ENCODE measurements around the gene CD300LF.

CD300LF gene

DNA sequence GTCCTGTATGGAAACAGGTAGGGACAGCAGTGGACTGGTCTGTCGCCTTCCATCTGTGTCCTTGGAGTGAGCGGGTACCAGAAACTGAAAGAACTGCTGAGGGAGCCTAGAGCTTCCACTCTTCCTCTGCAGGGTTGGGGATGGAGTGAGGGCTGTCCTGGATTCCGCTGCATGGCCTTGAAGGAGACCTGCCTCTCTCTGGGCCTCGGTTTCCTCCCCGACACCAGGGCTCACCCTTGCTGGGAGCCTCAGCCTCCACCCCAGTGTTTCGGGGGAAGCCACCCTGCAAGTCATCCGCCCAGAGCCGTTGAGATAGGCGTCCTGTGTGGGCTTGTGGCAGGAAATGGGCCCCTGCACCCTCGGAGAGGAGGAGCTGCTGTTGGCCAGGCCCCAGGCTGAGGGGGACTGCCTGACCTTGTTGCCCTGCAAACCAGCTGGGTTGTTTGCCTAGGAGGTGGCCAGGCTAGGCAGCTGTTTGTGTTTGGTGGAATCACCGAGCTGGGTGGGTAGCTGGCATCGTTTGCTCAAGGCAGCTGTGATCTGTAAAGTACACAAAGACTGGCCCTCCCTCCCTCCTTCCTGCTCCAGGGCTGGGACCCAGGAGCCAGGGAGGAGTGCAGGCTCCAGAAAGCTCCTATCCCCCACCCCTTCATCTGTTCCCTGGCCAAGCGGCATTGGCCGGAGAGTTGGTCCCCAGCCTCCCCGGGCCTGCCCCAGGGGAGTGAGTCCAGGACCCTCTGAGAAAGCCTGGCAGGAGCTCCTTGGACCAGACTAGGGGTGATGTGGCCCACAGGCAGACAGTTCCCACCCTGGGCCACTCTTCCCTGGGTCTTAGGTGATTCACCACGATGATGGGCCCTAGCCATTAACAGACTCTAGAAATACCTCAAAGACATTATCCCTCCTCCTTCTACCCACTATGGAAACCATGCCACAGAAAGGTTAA is 25.6 kb upstream of the CD300LF start:
- peak; percentile 90 for DNase-seq (ENCODE audit: low spot score)
- TF ChIP-seq, protein P1, sequence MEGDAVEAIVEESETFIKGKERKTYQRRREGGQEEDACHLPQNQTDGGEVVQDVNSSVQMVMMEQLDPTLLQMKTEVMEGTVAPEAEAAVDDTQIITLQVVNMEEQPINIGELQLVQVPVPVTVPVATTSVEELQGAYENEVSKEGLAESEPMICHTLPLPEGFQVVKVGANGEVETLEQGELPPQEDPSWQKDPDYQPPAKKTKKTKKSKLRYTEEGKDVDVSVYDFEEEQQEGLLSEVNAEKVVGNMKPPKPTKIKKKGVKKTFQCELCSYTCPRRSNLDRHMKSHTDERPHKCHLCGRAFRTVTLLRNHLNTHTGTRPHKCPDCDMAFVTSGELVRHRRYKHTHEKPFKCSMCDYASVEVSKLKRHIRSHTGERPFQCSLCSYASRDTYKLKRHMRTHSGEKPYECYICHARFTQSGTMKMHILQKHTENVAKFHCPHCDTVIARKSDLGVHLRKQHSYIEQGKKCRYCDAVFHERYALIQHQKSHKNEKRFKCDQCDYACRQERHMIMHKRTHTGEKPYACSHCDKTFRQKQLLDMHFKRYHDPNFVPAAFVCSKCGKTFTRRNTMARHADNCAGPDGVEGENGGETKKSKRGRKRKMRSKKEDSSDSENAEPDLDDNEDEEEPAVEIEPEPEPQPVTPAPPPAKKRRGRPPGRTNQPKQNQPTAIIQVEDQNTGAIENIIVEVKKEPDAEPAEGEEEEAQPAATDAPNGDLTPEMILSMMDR (IDR thresholded peaks at IDR 0.05; ENCODE audit: extremely low read depth, insufficient read depth, missing control alignments) = no peak
- in situ Hi-C loops (cut with MboI; ENCODE audit: low pct_unique_long_range_greater_than_20kb, low sequenced_read_pairs, unreplicated experiment) = no loop called here

DNA sequence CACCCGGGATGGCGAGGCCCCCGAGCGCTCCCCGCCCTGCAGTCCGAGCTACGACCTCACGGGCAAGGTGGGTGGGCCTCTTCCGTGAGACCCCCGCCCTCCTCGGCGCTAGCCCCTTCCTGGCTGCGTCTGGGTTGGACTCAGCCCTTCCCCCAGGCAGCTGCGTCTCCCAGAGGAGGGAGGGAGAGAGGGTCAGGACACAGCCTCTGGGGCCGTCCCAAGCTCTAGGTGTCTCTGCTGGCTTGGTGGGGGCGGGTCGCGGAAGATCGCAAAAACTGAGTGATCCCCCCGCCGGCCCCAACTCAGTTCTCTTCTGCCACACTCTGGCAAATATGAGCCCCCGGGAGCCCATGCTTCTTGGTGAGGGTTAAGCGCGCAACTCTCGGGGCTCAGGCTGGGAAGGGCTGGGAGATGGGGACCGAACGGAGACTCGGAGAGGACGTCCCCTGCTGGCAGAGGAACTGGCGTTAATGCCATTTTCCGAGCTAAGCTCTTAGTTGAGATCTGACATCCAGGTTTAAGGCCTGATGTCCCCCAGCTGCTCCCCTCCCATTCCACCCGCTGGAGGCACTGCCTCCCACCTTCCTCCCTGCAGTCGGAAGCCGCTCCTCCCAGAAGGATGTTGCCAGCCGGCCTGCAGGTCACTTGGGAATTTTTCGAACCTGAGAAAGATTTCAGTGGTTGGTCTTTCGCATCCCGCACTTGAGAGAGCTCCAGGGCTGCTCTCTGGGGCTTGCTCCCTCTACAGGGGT is 24.8 kb upstream of the CD300LF start:
- peak; percentile 70 for DNase-seq (ENCODE audit: low spot score)
- TF ChIP-seq, protein P1 (IDR thresholded peaks at IDR 0.05; ENCODE audit: extremely low read depth, insufficient read depth, missing control alignments) = peak; percentile 60
- in situ Hi-C loops (cut with MboI; ENCODE audit: low pct_unique_long_range_greater_than_20kb, low sequenced_read_pairs, unreplicated experiment) = no loop called here

DNA sequence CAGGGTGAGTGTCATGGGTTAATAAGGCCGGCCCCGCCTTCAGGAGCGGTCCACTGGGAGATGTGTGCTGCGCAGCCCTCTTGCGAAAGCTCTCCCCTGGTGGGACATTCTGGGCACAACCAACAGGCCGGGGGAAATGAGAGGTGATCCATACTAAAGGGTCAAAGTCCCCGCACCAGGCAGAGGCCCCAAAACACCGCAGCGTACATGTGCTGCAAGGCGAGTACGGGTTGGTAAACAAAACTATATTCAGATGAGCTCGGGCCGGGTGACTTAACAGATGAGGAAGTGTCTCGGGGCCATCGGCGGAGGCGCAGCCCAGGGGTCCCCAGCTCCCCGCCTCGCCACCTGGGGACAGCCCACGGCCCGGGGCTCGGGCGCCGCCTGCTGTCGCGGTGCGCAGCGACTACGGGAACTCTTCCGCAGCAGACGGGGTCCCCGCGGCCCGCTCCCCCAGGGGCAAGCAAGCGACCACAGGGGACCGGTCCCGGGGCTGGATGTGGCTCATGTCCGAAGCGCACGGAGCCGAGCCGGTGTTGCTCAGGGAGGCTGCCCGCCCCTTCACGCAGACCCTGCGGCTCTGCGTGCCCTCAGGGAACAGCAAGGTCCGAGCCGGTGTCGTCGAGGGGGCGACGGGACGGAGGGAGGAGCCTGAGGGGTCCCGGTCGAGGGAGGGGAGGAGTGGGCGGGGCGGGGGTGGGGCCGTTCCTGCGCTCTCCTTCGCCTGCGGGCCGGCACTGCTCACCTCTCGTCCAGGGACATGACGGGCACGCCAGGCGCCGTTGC is 24.0 kb upstream of the CD300LF start, which contains the start of gene RAB37:
TSS of gene RAB37 (plus strand) at position 744 of the 786 bp plus-strand sequence. CDS start at position 761, 17 bp downstream.
- peak; percentile 77 for DNase-seq (ENCODE audit: low spot score)
- in situ Hi-C loops (cut with MboI; ENCODE audit: low pct_unique_long_range_greater_than_20kb, low sequenced_read_pairs, unreplicated experiment) = no loop called here
- TF ChIP-seq, protein P1 (IDR thresholded peaks at IDR 0.05; ENCODE audit: extremely low read depth, insufficient read depth, missing control alignments) = peak; percentile 86

DNA sequence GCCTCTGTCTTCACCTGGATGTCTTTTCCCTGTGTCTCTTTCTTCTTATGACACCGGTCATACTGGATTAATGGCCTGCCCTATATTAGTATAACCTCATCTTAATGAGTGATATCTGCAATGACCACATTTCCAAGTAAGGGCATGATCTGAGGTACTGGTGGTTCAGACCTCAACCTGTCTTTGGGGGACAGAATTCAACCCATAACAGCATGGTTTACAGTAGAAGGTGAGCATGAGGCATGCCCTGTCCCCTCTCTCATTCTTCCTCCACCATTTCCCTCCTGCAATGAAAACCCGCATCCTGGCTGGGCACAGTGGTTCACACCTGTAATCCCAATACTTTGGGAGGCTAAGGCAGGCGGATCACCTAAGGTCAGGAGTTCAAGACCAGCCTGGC is 21.5 kb upstream of the CD300LF start:
- DNase-seq (ENCODE audit: low spot score) = no peak
- in situ Hi-C loops (cut with MboI; ENCODE audit: low pct_unique_long_range_greater_than_20kb, low sequenced_read_pairs, unreplicated experiment) = no loop called here
- TF ChIP-seq, protein P1 (IDR thresholded peaks at IDR 0.05; ENCODE audit: extremely low read depth, insufficient read depth, missing control alignments) = no peak

DNA sequence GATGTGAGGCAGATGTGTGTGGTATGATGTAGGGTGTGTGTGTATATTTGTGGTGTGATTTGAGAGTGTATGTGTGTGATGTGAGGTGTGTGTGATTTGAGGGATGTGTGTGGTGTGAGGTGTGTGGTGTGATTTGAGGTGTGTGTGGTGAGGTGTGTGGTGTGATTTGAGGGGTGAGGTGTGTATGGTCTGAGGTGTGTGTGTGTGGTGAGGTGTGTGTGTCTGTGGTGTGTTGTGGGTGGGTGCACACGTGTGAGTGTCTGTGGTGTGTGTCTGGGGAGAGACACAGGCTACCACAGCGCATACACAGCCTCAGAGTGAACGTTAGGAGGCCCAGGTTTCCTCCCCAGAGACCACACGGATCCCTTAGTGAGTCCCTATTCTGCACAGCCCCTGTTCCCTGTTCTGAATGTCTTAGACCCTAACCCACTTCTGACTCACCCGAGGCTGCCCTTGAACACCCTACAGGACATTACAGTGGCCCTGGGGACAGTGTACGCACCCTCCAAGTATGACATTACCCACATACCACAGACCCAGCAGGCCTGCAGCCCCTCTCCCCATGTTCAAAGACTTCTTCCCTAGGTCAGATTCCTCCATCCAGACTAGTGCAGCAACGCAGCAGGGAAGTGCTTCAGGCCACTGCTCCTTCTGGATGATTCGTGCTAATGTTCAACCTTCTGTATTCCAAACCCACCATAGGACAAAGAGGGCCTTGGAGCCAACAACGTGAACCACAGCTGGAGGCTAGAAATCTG is 20.8 kb upstream of the CD300LF start:
- in situ Hi-C loops (cut with MboI; ENCODE audit: low pct_unique_long_range_greater_than_20kb, low sequenced_read_pairs, unreplicated experiment) = no loop called here
- no peak for DNase-seq (ENCODE audit: low spot score)
- TF ChIP-seq, protein P1 (IDR thresholded peaks at IDR 0.05; ENCODE audit: extremely low read depth, insufficient read depth, missing control alignments) = no peak
